Measurements from ENCODE around the gene GPX3.

Gene GPX3

GRCh38 chr5:151038801-151039238 lies 18.4 kb downstream of the GPX3 start:
- Histone ChIP-seq H3K27me3 (no peaks in the 10 kb centered on the region), H3K27ac (no peak overlapping the region), H3K4me1 (ENCODE audit: control insufficient read depth in 1 of 2, insufficient read depth in 1 of 2, low read depth in 1 of 2, low read length in 1 of 2) (no peaks in the 10 kb centered on the region), H3K4me3 (ENCODE audit: low read depth in 1 of 2, low read length in 1 of 2) (no peak overlapping the region), H3K36me3 (peaks cover 100% of the 10 kb centered on the region), H3K9me3 (peaks cover 6% of the 10 kb centered on the region)
- TF ChIP-seq CTCF (IDR thresholded peaks at IDR 0.05) = no peak

- no peak overlapping the region for H3K4me3 ChIP-seq (ENCODE audit: low read depth in 1 of 2, low read length in 1 of 2)
- peaks cover 6% of the 10 kb centered on the region for H3K9me3 ChIP-seq
- H3K27ac ChIP-seq = no peak overlapping the region
- peaks cover 100% of the 10 kb centered on the region for H3K36me3 ChIP-seq
- H3K4me1 ChIP-seq (ENCODE audit: control insufficient read depth in 1 of 2, insufficient read depth in 1 of 2, low read depth in 1 of 2, low read length in 1 of 2) = no peaks in the 10 kb centered on the region
- H3K27me3 ChIP-seq = no peaks in the 10 kb centered on the region
- TF ChIP-seq CTCF (IDR thresholded peaks at IDR 0.05) = no peak
These were observed 19.3 kb downstream of the GPX3 start for GRCh38 chr5:151039665-151040064.

- H3K4me1 ChIP-seq (ENCODE audit: control insufficient read depth in 1 of 2, insufficient read depth in 1 of 2, low read depth in 1 of 2, low read length in 1 of 2) = no peaks in the 10 kb centered on the region
- H3K9me3 ChIP-seq = peaks cover 6% of the 10 kb centered on the region
- no peak overlapping the region for H3K27ac ChIP-seq
These were observed 19.9 kb downstream of the GPX3 start for GRCh38 chr5:151040211-151040747.

GRCh38 chr5:151041577-151042268 lies 21.3 kb downstream of the GPX3 start:
- Histone ChIP-seq H3K27me3 (no peaks in the 10 kb centered on the region), H3K36me3 (peaks cover 100% of the 10 kb centered on the region), H3K4me1 (ENCODE audit: control insufficient read depth in 1 of 2, insufficient read depth in 1 of 2, low read depth in 1 of 2, low read length in 1 of 2) (no peaks in the 10 kb centered on the region), H3K27ac (no peak overlapping the region), H3K9me3 (peaks cover 6% of the 10 kb centered on the region), H3K4me3 (ENCODE audit: low read depth in 1 of 2, low read length in 1 of 2) (no peak overlapping the region)
- no peak for TF ChIP-seq CTCF (IDR thresholded peaks at IDR 0.05)

More at GRCh38 chr5:151040211-151040747, 19.9 kb downstream of the GPX3 start:
- Histone ChIP-seq H3K4me3 (ENCODE audit: low read depth in 1 of 2, low read length in 1 of 2) (no peak overlapping the region), H3K36me3 (peaks cover 100% of the 10 kb centered on the region), H3K27me3 (no peaks in the 10 kb centered on the region)
- no peak for TF ChIP-seq CTCF (IDR thresholded peaks at IDR 0.05)

- no peaks in the 10 kb centered on the region for H3K4me1 ChIP-seq (ENCODE audit: control insufficient read depth in 1 of 2, insufficient read depth in 1 of 2, low read depth in 1 of 2, low read length in 1 of 2)
- H3K27ac ChIP-seq = no peak overlapping the region
- H3K9me3 ChIP-seq = peaks cover 5% of the 10 kb centered on the region
- H3K27me3 ChIP-seq = no peaks in the 10 kb centered on the region
- no peak overlapping the region for H3K4me3 ChIP-seq (ENCODE audit: low read depth in 1 of 2, low read length in 1 of 2)
- peaks cover 100% of the 10 kb centered on the region for H3K36me3 ChIP-seq
- TF ChIP-seq CTCF (IDR thresholded peaks at IDR 0.05) = no peak
These were observed 22.2 kb downstream of the GPX3 start for GRCh38 chr5:151042453-151043093.

All from neutrophil (primary cell).